HUES48 (cell line): ENCODE data around the gene LDAH.
"Not testable (repeated sequence)": the region's sequence is repeated elsewhere in the genome, so short reads cannot be mapped to it uniquely, and the experiment has no call there.

Experiments used
- H3K27ac ChIP-seq: one replicate; pipeline ENCODE4 v1.7.0; 2013; ENCODE audit warnings: low read depth, low read length, inconsistent platforms
- H3K27me3 ChIP-seq: 2 replicates; pipeline ENCODE4 v1.6.1; 2013; ENCODE audit warnings: mild to moderate bottlenecking, low read length; ENCODE audit not compliant: control insufficient read depth, insufficient read depth
- H3K36me3 ChIP-seq: 2 replicates; pipeline ENCODE4 v1.6.1; 2013; ENCODE audit warnings: low read length; ENCODE audit not compliant: control insufficient read depth, insufficient read depth
- H3K4me1 ChIP-seq: 2 replicates; pipeline ENCODE4 v1.6.1; 2013; ENCODE audit warnings: mild to moderate bottlenecking, low read length; ENCODE audit not compliant: control insufficient read depth, insufficient read depth
- H3K4me3 ChIP-seq: 2 replicates; pipeline ENCODE4 v1.5.1; 2013; ENCODE audit warnings: mild to moderate bottlenecking, low read depth, low read length
- H3K9ac ChIP-seq: 2 replicates; pipeline ENCODE4 v1.6.1; 2013; ENCODE audit warnings: mild to moderate bottlenecking, low read depth, low read length, moderate library complexity
- H3K9me3 ChIP-seq: 2 replicates; pipeline ENCODE4 v1.6.1; 2013; ENCODE audit warnings: low read length; ENCODE audit not compliant: control insufficient read depth, insufficient read depth

LDAH gene

GRCh38 chr2:20832606-20833005 is 9.7 kb upstream of the LDAH start:
- no peak overlapping the region for H3K9ac ChIP-seq
- peaks cover 10% of the 10 kb centered on the region; the same call in 1 of the 2 replicates for H3K27me3 ChIP-seq
- no peaks in the 10 kb centered on the region for H3K4me1 ChIP-seq
- H3K27ac ChIP-seq: no peak overlapping the region
- no peaks in the 10 kb centered on the region for H3K9me3 ChIP-seq
- H3K36me3 ChIP-seq: no peaks in the 10 kb centered on the region
- no peak overlapping the region for H3K4me3 ChIP-seq

DNA sequence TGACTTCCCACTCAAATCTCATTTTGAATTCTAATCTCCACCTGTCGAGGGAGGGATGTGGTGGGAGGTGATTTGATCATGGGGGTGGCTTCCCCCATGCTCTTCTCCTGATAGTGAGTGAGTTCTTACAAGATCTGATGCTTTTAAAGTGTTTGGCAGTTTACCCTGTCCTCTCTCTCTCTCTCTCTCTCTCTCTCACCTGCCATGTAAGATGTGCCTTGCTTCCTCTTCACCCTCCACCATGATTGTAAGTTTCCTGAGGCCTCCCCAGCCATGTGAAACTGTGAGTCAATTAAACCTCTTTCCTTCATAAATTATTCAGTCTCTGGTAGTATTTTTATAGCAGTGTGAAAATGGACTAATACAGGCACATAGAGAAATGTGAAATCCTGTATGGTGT is 7.0 kb upstream of the LDAH start:
- Histone ChIP-seq H3K27ac (no peak overlapping the region), H3K9ac (no peak overlapping the region), H3K4me3 (no peak overlapping the region), H3K36me3 (no peaks in the 10 kb centered on the region), H3K9me3 (no peaks in the 10 kb centered on the region), H3K27me3 (peaks cover 10% of the 10 kb centered on the region; the same call in 1 of the 2 replicates), H3K4me1 (no peaks in the 10 kb centered on the region)

DNA sequence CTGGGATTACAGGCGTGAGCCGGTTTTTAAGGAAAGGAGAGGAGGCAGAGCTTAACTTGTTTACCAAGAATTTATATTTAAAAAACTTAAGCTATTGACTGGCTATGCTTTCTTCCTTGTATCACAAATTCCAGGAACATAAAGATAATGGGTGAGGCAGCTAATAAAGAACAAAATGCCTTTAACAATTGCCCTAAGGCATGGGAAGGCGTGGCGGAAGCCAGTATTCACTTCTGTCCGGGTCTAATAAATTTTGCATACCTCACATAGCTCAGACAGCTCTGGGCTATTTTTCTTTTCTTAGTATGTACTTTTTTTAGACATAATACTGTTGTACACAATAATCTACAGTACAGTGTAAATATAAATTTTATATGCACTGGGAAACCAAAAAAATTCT is 1.0 kb upstream of the LDAH start:
- no peak overlapping the region for H3K27ac ChIP-seq
- no peaks in the 10 kb centered on the region for H3K9me3 ChIP-seq
- no peaks in the 10 kb centered on the region for H3K4me1 ChIP-seq
- H3K36me3 ChIP-seq: no peaks in the 10 kb centered on the region
- peaks cover 9% of the 10 kb centered on the region; the same call in 1 of the 2 replicates for H3K27me3 ChIP-seq
- no peak overlapping the region for H3K9ac ChIP-seq
- no peak overlapping the region for H3K4me3 ChIP-seq

- H3K27ac ChIP-seq: no peak overlapping the region
- no peaks in the 10 kb centered on the region for H3K36me3 ChIP-seq
- H3K4me3 ChIP-seq: no peak overlapping the region
- peaks cover under 1% of the 10 kb centered on the region; the same call in 1 of the 2 replicates for H3K27me3 ChIP-seq
- no peaks in the 10 kb centered on the region for H3K9me3 ChIP-seq
- no peak overlapping the region for H3K9ac ChIP-seq
- H3K4me1 ChIP-seq: no peaks in the 10 kb centered on the region
Measured at GRCh38 chr2:20818820-20819219, 4.1 kb downstream of the LDAH start.

- H3K4me1 ChIP-seq: no peaks in the 10 kb centered on the region
Measured at GRCh38 chr2:20815216-20815615, 7.7 kb downstream of the LDAH start.

DNA sequence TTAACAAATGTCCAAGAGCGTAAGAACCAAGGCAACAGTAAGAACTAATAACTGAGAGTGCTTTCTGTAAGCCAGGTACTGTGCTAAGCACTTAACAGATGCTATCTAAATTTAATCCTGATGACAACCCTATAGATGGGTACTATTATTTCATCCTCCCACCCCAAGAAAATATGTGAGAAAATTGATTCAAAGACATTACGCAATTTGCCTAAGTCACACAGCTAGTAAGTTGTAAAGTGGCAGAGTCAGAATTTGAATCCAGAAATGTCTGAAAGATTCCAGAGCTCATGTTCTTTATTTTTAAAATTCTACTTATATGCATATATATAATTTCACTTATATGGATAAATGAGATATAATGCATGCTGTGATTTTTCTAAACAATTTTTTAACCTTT is 10.1 kb downstream of the LDAH start:
- no peaks in the 10 kb centered on the region for H3K4me1 ChIP-seq
- no peaks in the 10 kb centered on the region for H3K36me3 ChIP-seq
- H3K4me3 ChIP-seq: no peak overlapping the region
- no peak overlapping the region for H3K9ac ChIP-seq
- no peaks in the 10 kb centered on the region for H3K9me3 ChIP-seq
- no peaks in the 10 kb centered on the region for H3K27me3 ChIP-seq
- H3K27ac ChIP-seq: no peak overlapping the region

More at GRCh38 chr2:20815216-20815615, 7.7 kb downstream of the LDAH start:
- H3K36me3 ChIP-seq: no peaks in the 10 kb centered on the region
- no peak overlapping the region for H3K27ac ChIP-seq
- H3K4me3 ChIP-seq: no peak overlapping the region
- H3K27me3 ChIP-seq: no peaks in the 10 kb centered on the region
- H3K9ac ChIP-seq: no peak overlapping the region
- no peaks in the 10 kb centered on the region for H3K9me3 ChIP-seq

DNA sequence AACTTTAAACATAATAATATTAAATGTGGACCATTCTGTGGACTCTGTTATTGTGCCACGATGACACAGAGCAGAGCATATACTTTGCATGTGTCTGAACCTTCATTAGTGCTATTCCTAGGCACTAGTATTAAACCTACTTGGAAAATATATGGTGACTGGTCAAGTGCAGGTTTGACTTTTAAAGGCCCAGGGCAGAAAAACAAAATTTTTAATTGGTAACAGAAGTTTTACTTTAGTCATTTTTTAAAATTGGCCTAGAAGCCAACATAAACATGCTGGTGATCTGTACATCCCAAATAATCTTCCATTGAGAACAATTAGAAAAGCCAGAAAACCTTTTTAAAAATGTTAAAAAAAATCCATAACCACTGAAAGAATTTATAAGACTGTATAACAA is 16.6 kb downstream of the LDAH start:
- H3K4me1 ChIP-seq: no peaks in the 10 kb centered on the region
- H3K36me3 ChIP-seq: no peaks in the 10 kb centered on the region
- no peaks in the 10 kb centered on the region for H3K9me3 ChIP-seq
- no peak overlapping the region for H3K27ac ChIP-seq
- no peaks in the 10 kb centered on the region for H3K27me3 ChIP-seq
- H3K4me3 ChIP-seq: no peak overlapping the region
- H3K9ac ChIP-seq: no peak overlapping the region

- Histone ChIP-seq H3K4me1 (no peaks in the 10 kb centered on the region), H3K4me3 (no peak overlapping the region), H3K9ac (no peak overlapping the region), H3K36me3 (peaks cover 5% of the 10 kb centered on the region; the same call in 1 of the 2 replicates), H3K27me3 (no peaks in the 10 kb centered on the region), H3K9me3 (no peaks in the 10 kb centered on the region), H3K27ac (no peak overlapping the region)
Measured at GRCh38 chr2:20803974-20804373, 18.9 kb downstream of the LDAH start.

DNA sequence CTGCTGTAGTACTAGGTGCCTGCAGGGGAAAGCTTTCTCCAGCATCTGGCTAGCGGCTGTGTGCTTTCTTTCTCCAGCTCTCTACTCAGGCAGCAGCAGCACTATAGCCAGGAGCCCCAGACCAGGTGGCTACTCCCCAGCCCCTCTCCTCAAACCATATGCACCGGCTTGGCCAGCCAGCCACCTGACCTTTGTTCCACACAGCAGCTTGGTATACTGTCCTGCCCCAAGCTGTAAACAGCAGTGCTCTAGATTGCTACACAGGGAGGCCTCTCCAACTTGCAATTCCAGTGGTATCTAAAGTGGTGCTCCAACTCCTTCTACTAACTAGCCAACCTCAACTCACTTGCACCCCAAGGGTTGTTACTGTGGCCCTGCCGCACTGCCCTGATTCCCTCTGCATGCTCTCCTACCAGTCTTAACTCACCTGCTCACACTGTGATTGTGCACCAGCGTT is 19.6 kb downstream of the LDAH start:
- Histone ChIP-seq H3K4me3 (no peak overlapping the region), H3K27me3 (no peaks in the 10 kb centered on the region), H3K27ac (no peak overlapping the region), H3K36me3 (peaks cover 6% of the 10 kb centered on the region; the same call in 1 of the 2 replicates), H3K4me1 (no peaks in the 10 kb centered on the region), H3K9me3 (no peaks in the 10 kb centered on the region), H3K9ac (no peak overlapping the region)

DNA sequence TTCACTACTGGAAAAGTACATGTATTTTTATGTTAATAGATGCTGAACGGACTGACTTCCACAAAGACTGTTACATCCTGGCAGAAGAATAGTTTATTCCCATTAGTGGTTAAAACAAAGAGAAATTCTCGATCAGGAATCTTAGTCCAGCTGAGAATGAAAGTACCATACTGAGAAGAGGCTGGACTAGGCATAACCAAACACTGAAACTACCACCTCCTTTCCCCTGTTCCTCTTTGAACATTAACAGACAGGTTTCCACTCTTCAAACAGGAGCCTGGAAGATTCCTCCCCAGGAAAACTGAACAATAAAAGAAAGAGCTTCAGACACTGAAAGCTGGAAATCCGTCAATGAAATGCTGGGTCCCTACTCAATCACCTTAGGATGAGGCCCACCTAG is 25.8 kb downstream of the LDAH start:
- peaks cover 6% of the 10 kb centered on the region; the same call in 1 of the 2 replicates for H3K36me3 ChIP-seq
- no peaks in the 10 kb centered on the region for H3K9me3 ChIP-seq
- peaks cover 15% of the 10 kb centered on the region for H3K4me1 ChIP-seq
- no peaks in the 10 kb centered on the region for H3K27me3 ChIP-seq
- H3K27ac ChIP-seq: no peak overlapping the region
- H3K4me3 ChIP-seq: no peak overlapping the region
- no peak overlapping the region for H3K9ac ChIP-seq

DNA sequence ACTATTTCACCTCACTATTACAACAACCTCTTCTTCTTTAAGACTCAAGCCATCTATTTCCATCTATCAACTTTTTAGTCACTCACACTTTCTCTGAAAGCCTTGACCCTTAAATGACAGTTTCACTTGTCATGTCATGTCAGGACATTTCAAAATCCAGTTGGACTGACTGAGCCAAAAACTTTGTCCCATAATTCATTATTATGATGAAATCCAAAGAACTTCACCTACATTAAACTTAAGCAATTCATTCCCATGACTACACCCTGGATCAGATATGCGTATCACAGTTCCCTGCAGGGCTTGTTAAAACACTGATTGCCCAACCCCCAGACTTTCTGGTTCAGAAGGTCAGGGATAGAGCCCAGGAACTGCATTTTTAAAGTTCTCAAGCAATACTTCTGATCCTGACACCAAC is 26.5 kb downstream of the LDAH start:
- H3K9ac ChIP-seq: no peak overlapping the region
- no peak overlapping the region for H3K27ac ChIP-seq
- H3K9me3 ChIP-seq: no peaks in the 10 kb centered on the region
- H3K36me3 ChIP-seq: peaks cover 6% of the 10 kb centered on the region; the same call in 1 of the 2 replicates
- peaks cover 15% of the 10 kb centered on the region for H3K4me1 ChIP-seq
- H3K27me3 ChIP-seq: no peaks in the 10 kb centered on the region
- H3K4me3 ChIP-seq: no peak overlapping the region

DNA sequence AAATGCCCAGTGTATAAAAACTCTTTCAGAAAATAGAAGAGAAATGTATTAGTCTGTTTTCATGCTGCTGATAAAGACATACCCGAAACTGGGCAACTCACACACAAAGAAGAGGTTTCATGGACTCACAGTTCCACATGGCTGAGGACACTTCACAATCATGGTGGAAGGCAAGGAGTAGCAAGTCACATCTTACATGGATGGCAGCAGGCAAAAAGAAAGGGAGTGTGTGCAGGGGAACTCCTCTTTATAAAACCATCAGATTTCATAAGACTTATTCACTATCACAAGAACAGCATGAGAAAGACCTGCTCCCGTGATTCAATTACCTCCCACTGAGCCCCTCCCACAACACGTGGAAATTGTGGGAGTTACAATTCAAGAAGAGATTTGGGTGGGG is 29.0 kb downstream of the LDAH start:
- Histone ChIP-seq H3K4me1 (peaks cover 15% of the 10 kb centered on the region), H3K36me3 (peaks cover 14% of the 10 kb centered on the region; the same call in 1 of the 2 replicates)
- H3K27ac ChIP-seq, H3K27me3 ChIP-seq, H3K4me3 ChIP-seq, H3K9me3 ChIP-seq, H3K9ac ChIP-seq: not testable (repeated sequence)
